Thymus (tissue), 11 donors: ENCODE results near the gene PXT1. TPM values are rescaled to one million over a fixed set of nuclear protein-coding genes. Genes with fewer than 3 reads are reported as not detected.
A peak's percentile ranks its signal among the peaks of the same experiment; 100 is the strongest.

Experiments used
- DNase-seq, 9 donors: peaks; one replicate each; pipeline ENCODE4 v3.0.0-alpha.2; 2013; ENCODE audit warnings: low spot score in 9 of 9, low read depth in 6 of 9, missing footprints in 1 of 9
- H3K27ac ChIP-seq, 2 donors: one replicate each; pipeline ENCODE4 v1.5.1; 2013; ENCODE audit warnings: control low read depth in 1 of 2, low read depth in 1 of 2, low read length in 1 of 2, mild to moderate bottlenecking in 1 of 2, moderate library complexity in 1 of 2
- H3K27me3 ChIP-seq, 2 donors: one replicate each; pipeline ENCODE4 v1.5.1; 2013; ENCODE audit warnings: low read length in 1 of 2; ENCODE audit not compliant: control insufficient read depth in 2 of 2, insufficient read depth in 1 of 2
- H3K36me3 ChIP-seq, 2 donors: one replicate each; pipeline ENCODE4 v1.5.1; 2013; ENCODE audit warnings: low read length in 1 of 2, mild to moderate bottlenecking in 1 of 2, moderate library complexity in 1 of 2; ENCODE audit not compliant: control insufficient read depth in 2 of 2, insufficient read depth in 2 of 2
- H3K4me1 ChIP-seq, 2 donors: one replicate each; pipeline ENCODE4 v1.5.1; 2013; ENCODE audit warnings: low read length in 2 of 2; ENCODE audit not compliant: control insufficient read depth in 2 of 2, insufficient read depth in 2 of 2
- H3K4me3 ChIP-seq, 2 donors: one replicate each; pipeline ENCODE4 v1.5.1; 2013; ENCODE audit warnings: low read length in 2 of 2, control low read depth in 1 of 2, mild to moderate bottlenecking in 1 of 2
- H3K9me3 ChIP-seq, 2 donors: one replicate each; pipeline ENCODE4 v1.5.1; 2013; ENCODE audit warnings: low read length in 1 of 2, mild to moderate bottlenecking in 1 of 2; ENCODE audit not compliant: control insufficient read depth in 2 of 2, insufficient read depth in 1 of 2
- WGBS: extraction: QIAGEN DNeasy Blood & Tissue Kit; methylation state at CpG from one replicate; pipeline ENCODE4 v1.1.7; 2013; 5-methylcytosine and 5-hydroxymethylcytosine counted together
- polyA plus RNA-seq: library from polyadenylated mRNA; stranded (reverse); fragments of 200-250 nt; gene quantifications from one replicate; pipeline ENCODE4 v1.2.3, GENCODE V29; 2013
- total RNA-seq: library from RNA; stranded (reverse); fragments of 120-200 nt; gene quantifications from one replicate; pipeline ENCODE4 v1.2.4, GENCODE V29; 2013
- donor health status: healthy.

PXT1 gene
- total and polyA plus RNA-seq, 2 donors: 0.05 TPM

DNA sequence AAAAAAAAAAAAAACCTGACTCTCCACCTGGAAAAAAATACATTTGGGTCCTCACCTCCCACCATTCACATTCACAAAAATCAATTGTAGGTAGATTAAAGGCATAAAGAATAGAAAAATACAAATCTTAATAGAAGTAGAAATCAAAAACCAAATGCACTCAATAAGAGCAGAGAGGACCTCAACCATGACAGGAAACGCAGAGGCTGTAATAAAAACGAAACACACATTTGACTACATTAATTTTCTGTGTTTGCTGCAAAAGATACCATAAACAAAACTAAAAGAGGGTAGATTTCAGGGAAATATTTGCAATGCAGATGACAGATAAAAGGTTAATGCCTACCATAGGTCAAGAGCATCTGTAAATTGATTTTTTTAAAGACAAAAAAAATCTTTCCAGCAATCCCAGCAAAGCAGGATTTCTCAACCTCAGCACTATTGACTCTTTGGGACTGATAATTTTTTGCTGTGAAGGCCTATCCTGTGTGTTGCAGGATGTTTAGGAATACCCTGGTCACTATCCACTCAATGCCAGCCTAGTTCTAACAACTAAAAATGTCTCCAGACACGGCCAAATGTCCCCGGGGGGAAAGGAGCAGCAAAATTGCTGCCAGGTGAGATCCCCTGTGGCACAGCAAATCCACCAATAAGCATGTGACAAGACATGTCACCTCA lies 64.3 kb downstream of the PXT1 start:
- H3K27me3 ChIP-seq: peaks cover 0 to 9% of the 10 kb centered on the region in 2 donors
- no peaks in the 10 kb centered on the region for H3K36me3 ChIP-seq
- H3K9me3 ChIP-seq: no peaks in the 10 kb centered on the region
- H3K4me3 ChIP-seq: no peak overlapping the region
- H3K4me1 ChIP-seq: no peaks in the 10 kb centered on the region
- no peak overlapping the region for H3K27ac ChIP-seq
- DNase-seq: no peak
- WGBS: 90% methylated on average over 4 of the region's 4 CpGs

DNA sequence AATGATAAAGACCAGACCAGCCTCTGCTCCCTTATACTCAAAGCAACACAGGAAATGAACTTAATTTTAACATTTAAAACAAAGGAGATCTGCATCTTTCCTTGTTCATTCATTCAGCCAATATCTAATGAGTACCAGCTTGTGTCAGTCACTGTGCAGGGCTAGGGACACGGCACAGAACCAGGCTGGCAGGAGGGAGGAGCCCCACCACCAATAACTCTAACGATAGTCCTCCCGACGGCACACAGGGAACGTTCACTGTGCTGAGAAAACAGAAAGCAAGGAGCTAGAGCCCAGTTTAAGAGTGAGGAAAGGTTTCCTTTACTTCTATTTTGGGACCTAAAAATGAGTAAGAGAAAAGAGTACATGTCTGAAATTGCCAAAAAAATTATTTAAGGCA lies 65.1 kb downstream of the PXT1 start:
- Histone ChIP-seq H3K36me3 (no peaks in the 10 kb centered on the region), H3K27ac (peak overlapping the region in 1 of 2 donors; percentile 6), H3K4me1 (no peaks in the 10 kb centered on the region), H3K27me3 (peaks cover 0 to 7% of the 10 kb centered on the region in 2 donors), H3K4me3 (no peak overlapping the region), H3K9me3 (no peaks in the 10 kb centered on the region)
- 88% methylated on average over 5 of the region's 5 CpGs for WGBS
- no peak for DNase-seq

- Histone ChIP-seq H3K4me3 (no peak overlapping the region), H3K27me3 (peaks cover 0 to 7% of the 10 kb centered on the region in 2 donors), H3K4me1 (no peaks in the 10 kb centered on the region), H3K27ac (no peak overlapping the region), H3K36me3 (no peaks in the 10 kb centered on the region), H3K9me3 (no peaks in the 10 kb centered on the region)
- no peak for DNase-seq
- 97% methylated on average over 8 of the region's 8 CpGs for WGBS
These were observed 65.9 kb downstream of the PXT1 start for GRCh38 chr6:36376742-36377141.

DNA sequence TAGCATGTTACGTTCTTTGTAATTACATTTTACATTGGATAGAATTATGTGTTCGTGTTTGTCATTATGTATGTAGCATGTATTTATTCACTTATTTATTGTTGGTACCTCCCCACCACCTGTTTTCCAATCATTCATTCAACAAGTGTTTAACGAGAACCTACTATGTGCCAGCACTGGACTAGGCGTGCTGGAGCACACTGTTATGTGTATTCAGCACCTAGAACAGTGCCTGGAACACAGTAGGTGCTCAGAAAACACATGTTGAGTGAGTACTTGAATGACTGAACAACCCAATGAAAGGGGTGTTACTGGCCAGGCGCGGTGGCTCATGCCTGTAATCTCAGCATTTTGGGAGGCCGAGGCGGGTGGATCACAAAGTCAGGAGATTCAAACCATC lies 66.5 kb downstream of the PXT1 start:
- DNase-seq: no peak
- H3K36me3 ChIP-seq: no peaks in the 10 kb centered on the region
- peaks cover 0 to 7% of the 10 kb centered on the region in 2 donors for H3K27me3 ChIP-seq
- 97% methylated on average over 8 of the region's 8 CpGs for WGBS
- H3K4me1 ChIP-seq: no peaks in the 10 kb centered on the region
- no peak overlapping the region for H3K27ac ChIP-seq
- H3K9me3 ChIP-seq: no peaks in the 10 kb centered on the region
- H3K4me3 ChIP-seq: no peak overlapping the region

- DNase-seq: no peak
- 96% methylated on average over 20 of the region's 20 CpGs for WGBS
- H3K27me3 ChIP-seq: peaks cover 0 to 7% of the 10 kb centered on the region in 2 donors
These were observed 67.0 kb downstream of the PXT1 start for GRCh38 chr6:36375644-36376155.

DNA sequence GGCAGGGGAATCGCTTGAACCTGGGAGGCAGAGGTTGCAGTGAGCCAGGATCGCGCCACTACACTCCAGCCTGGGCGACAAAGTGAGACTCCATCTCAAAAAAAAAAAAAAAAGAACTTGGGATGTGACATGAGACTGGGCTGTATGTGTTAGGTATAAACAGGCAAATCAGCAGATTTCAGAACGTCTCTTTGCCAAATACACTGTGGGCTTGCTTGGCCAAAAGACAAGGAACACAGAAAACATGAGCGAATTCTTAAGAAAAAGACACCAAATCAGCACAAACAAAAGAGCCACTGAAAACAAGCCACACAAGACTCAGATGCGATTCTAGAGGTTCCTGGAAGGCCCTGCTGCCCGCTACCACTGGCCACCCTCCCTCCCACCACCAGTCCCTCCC lies 67.7 kb downstream of the PXT1 start:
- DNase-seq: no peak
- H3K36me3 ChIP-seq: no peaks in the 10 kb centered on the region
- no peaks in the 10 kb centered on the region for H3K9me3 ChIP-seq
- peaks cover 0 to 7% of the 10 kb centered on the region in 2 donors for H3K27me3 ChIP-seq
- H3K4me1 ChIP-seq: no peaks in the 10 kb centered on the region
- no peak overlapping the region for H3K4me3 ChIP-seq
- 92% methylated on average over 8 of the region's 8 CpGs for WGBS
- no peak overlapping the region for H3K27ac ChIP-seq

More at GRCh38 chr6:36375644-36376155, 67.0 kb downstream of the PXT1 start:
- Histone ChIP-seq H3K4me3 (no peak overlapping the region), H3K4me1 (no peaks in the 10 kb centered on the region), H3K36me3 (no peaks in the 10 kb centered on the region), H3K9me3 (no peaks in the 10 kb centered on the region), H3K27ac (no peak overlapping the region)

DNA sequence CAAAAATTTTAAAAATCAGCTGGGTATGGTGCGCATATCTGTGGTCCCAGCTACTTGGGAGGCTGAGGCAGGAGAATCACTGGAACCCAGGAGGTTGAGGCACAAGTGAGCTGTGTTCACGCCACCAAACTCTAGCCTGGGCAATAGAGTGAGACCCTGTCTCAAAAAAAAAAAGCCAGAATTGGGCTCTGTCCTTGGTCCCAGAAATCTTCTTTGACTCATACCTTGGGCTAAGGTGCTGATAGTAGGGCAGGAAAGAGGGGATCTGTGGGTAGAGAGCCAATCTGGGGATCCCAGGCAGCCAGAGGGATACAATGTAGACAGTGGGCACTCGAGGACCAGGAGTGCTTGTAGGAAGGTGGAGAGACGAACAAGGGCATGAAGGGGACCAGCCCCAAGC lies 68.5 kb downstream of the PXT1 start:
- H3K36me3 ChIP-seq: no peaks in the 10 kb centered on the region
- DNase-seq: no peak
- H3K27ac ChIP-seq: no peak overlapping the region
- H3K4me3 ChIP-seq: no peak overlapping the region
- H3K4me1 ChIP-seq: peaks cover 0 to 2% of the 10 kb centered on the region in 2 donors
- 96% methylated on average over 4 of the region's 4 CpGs for WGBS
- peaks cover 0 to 7% of the 10 kb centered on the region in 2 donors for H3K27me3 ChIP-seq
- no peaks in the 10 kb centered on the region for H3K9me3 ChIP-seq

GRCh38 chr6:36373368-36374019 lies 69.2 kb downstream of the PXT1 start:
- no peaks in the 10 kb centered on the region for H3K36me3 ChIP-seq
- 84% methylated on average over 15 of the region's 15 CpGs for WGBS
- H3K27me3 ChIP-seq: peaks cover 0 to 7% of the 10 kb centered on the region in 2 donors
- no peak for DNase-seq
- H3K4me3 ChIP-seq: no peak overlapping the region
- no peaks in the 10 kb centered on the region for H3K9me3 ChIP-seq
- H3K4me1 ChIP-seq: peaks cover 0 to 6% of the 10 kb centered on the region in 2 donors
- no peak overlapping the region for H3K27ac ChIP-seq

- H3K36me3 ChIP-seq: no peaks in the 10 kb centered on the region
- no peak overlapping the region for H3K4me3 ChIP-seq
- H3K9me3 ChIP-seq: no peaks in the 10 kb centered on the region
- H3K27ac ChIP-seq: no peak overlapping the region
- H3K27me3 ChIP-seq: peaks cover 0 to 7% of the 10 kb centered on the region in 2 donors
- no peak for DNase-seq
- peaks cover 0 to 6% of the 10 kb centered on the region in 2 donors for H3K4me1 ChIP-seq
- 96% methylated on average over 6 of the region's 6 CpGs for WGBS
These were observed 70.6 kb downstream of the PXT1 start for GRCh38 chr6:36372088-36372487.
